ENCODE data around the gene SPINT3. TPM values are rescaled to one million over a fixed set of nuclear protein-coding genes. Genes with fewer than 3 reads are reported as not detected.

SPINT3 gene
- total and polyA plus RNA-seq, 7 donors = not detected

DNA sequence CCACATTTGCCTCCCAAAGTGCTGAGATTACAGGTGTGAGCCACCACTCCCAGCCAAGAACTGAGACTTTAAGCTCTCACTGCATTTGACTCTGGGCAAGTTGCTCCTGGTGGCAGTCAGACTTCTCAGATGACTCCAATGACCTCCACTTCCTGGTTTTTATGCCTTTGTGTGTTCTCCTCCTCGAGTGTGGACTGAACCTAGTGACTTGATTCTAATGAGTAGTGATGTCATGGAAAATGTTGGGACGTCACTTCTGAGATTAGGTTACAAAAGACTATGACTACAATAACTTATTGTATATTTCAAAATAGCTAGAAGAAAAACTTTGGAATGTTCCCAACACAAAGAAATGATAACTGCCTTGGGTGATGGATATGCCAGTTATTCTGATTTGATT lies 12.0 kb downstream of the SPINT3 start:
- Histone ChIP-seq H3K9me3 (no peaks in the 10 kb centered on the region), H3K4me1 (peaks cover 0 to 27% (median 17%) of the 10 kb centered on the region in 4 donors), H3K27me3 (no peaks in the 10 kb centered on the region), H3K27ac (no peak overlapping the region), H3K36me3 (no peaks in the 10 kb centered on the region), H3K4me3 (no peak overlapping the region)
- TF ChIP-seq, protein P1, sequence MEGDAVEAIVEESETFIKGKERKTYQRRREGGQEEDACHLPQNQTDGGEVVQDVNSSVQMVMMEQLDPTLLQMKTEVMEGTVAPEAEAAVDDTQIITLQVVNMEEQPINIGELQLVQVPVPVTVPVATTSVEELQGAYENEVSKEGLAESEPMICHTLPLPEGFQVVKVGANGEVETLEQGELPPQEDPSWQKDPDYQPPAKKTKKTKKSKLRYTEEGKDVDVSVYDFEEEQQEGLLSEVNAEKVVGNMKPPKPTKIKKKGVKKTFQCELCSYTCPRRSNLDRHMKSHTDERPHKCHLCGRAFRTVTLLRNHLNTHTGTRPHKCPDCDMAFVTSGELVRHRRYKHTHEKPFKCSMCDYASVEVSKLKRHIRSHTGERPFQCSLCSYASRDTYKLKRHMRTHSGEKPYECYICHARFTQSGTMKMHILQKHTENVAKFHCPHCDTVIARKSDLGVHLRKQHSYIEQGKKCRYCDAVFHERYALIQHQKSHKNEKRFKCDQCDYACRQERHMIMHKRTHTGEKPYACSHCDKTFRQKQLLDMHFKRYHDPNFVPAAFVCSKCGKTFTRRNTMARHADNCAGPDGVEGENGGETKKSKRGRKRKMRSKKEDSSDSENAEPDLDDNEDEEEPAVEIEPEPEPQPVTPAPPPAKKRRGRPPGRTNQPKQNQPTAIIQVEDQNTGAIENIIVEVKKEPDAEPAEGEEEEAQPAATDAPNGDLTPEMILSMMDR (IDR thresholded peaks at IDR 0.05) = no peak
- no peak for TF ChIP-seq POLR2A (IDR thresholded peaks at IDR 0.05)
- no peak for TF ChIP-seq EP300 (IDR thresholded peaks at IDR 0.05)
- no peak for TF ChIP-seq POLR2AphosphoS5 (IDR thresholded peaks at IDR 0.05)
- DNase-seq = no peak
- 11 to 49% methylated on average over 2 of the region's 2 CpGs for WGBS, 2 donors
- intact Hi-C loops (cut with DNase I) = no loop called here

DNA sequence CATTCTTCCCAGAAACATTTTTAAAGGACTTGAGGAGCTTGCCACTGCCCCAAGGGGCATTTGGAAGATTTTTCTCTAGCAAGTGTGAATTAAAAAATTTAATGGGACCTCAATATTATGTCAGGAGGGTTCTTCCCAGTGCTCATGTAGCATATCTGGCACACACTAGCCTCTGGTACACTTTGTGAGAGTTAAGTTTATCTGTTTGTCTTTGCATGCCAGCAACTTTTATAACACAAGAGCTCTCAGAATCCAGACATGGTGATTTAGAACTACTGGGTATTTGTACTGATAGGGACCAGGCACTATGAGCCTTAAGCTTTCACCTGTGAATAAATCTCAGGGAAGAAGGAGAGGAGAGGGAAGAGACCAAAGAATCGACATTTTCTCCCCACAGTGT lies 12.9 kb downstream of the SPINT3 start:
- H3K9me3 ChIP-seq = no peaks in the 10 kb centered on the region
- TF ChIP-seq, protein P1 (IDR thresholded peaks at IDR 0.05) = no peak
- TF ChIP-seq POLR2A (IDR thresholded peaks at IDR 0.05) (no peak), EP300 (IDR thresholded peaks at IDR 0.05) (no peak), POLR2AphosphoS5 (IDR thresholded peaks at IDR 0.05) (no peak)
- peaks cover 0 to 27% (median 17%) of the 10 kb centered on the region in 4 donors for H3K4me1 ChIP-seq
- no peaks in the 10 kb centered on the region for H3K27me3 ChIP-seq
- 24 to 51% methylated on average over 1 of the region's 1 CpG for WGBS, 2 donors
- H3K27ac ChIP-seq = peak overlapping the region in 2 of 4 donors; percentile 69 to 78
- no peaks in the 10 kb centered on the region for H3K36me3 ChIP-seq
- H3K4me3 ChIP-seq = no peak overlapping the region
- DNase-seq = no peak
- intact Hi-C loops (cut with DNase I) = no loop called here

DNA sequence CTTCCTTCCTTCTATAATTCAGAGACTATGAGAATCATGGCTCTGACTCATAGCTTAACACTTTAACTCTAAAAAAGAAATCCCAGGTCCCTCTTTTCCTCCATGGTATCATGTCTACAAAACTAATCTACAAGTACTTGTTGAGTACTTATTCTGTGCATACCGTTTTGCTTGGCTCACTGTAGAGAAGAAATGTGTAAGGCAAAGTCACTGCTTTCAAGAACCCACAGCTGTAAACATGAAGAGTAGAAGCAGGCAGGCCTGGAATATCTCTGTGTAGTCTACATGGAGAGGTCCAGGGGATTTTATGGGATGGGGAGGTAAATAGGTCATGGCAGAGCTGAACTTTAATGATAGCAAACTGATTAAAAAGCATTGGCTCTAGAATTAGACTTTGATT lies 13.8 kb downstream of the SPINT3 start:
- peak in 3 of 4 donors; percentile 40 to 67 (median 66) for TF ChIP-seq POLR2AphosphoS5 (IDR thresholded peaks at IDR 0.05)
- no peak for TF ChIP-seq POLR2A (IDR thresholded peaks at IDR 0.05)
- TF ChIP-seq EP300 (IDR thresholded peaks at IDR 0.05) = no peak
- TF ChIP-seq, protein P1 (IDR thresholded peaks at IDR 0.05) = no peak
- Histone ChIP-seq H3K27ac (peak overlapping the region in 3 of 4 donors; percentile 49 to 78 (median 69)), H3K9me3 (no peaks in the 10 kb centered on the region), H3K4me3 (no peak overlapping the region), H3K27me3 (no peaks in the 10 kb centered on the region), H3K36me3 (no peaks in the 10 kb centered on the region), H3K4me1 (peaks cover 0 to 27% (median 17%) of the 10 kb centered on the region in 4 donors)
- intact Hi-C loops (cut with DNase I) = no loop called here
- 54 to 73% methylated on average over 1 of the region's 1 CpG for WGBS, 2 donors
- DNase-seq = no peak

DNA sequence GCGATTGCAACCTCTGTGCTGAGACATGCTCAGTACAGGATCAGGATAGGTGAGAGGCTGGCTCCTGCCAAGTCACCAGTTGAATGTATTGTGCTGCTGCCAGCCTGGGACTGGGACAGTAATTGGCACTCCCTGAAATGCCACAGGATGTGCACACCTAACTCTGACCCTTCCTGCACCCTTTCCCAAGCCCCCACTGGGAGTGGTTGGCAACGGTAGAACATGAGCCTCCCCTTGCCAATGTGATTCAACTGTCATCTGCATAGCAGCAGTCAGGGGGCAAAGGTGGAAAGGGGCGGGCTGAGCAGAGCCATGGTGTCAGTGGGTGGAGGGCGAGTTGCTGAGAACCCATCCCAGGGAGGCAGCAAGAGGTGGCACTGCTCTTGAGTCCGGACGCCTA lies 15.4 kb downstream of the SPINT3 start:
- Histone ChIP-seq H3K4me3 (no peak overlapping the region), H3K27ac (no peak overlapping the region), H3K4me1 (peaks cover 0 to 27% (median 17%) of the 10 kb centered on the region in 4 donors), H3K27me3 (no peaks in the 10 kb centered on the region), H3K9me3 (no peaks in the 10 kb centered on the region), H3K36me3 (no peaks in the 10 kb centered on the region)
- no peak for DNase-seq
- 14 to 64% methylated on average over 6 of the region's 6 CpGs for WGBS, 2 donors
- no peak for TF ChIP-seq EP300 (IDR thresholded peaks at IDR 0.05)
- intact Hi-C loops (cut with DNase I) = no loop called here

DNA sequence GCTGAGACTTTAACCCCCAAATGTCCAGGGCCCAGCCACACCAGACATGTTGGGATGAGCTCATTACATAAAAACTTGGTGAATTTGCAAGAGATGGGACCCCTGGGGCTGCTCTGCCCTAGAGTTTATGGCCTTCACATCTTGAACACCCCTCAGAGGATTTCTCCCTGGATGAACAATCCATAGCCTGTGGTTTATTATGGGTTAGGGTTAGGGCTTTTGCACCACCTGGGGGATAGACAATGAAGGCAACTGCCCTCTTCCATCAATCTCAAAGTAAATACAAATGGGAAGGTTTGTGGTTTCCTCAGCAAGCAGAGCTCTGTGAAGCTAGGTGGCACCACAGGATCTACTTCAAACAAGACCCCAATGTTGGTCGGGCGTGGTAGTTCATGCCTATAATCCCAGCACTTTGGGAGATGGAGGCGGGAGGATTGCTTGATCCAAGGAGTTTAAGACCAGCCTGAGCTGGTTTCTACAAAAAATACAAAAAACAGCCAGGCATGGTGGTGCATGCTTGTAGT lies 17.4 kb downstream of the SPINT3 start:
- Histone ChIP-seq H3K4me3 (no peak overlapping the region), H3K36me3 (no peaks in the 10 kb centered on the region), H3K27me3 (no peaks in the 10 kb centered on the region), H3K9me3 (no peaks in the 10 kb centered on the region), H3K4me1 (peaks cover 0 to 26% (median 16%) of the 10 kb centered on the region in 4 donors), H3K27ac (no peak overlapping the region)
- intact Hi-C loops (cut with DNase I) = no loop called here
- WGBS, 2 donors = 85% methylated on average over 3 of the region's 3 CpGs
- TF ChIP-seq POLR2A (IDR thresholded peaks at IDR 0.05) = no peak
- TF ChIP-seq EP300 (IDR thresholded peaks at IDR 0.05) = no peak
- TF ChIP-seq, protein P1 (IDR thresholded peaks at IDR 0.05) = no peak
- no peak for TF ChIP-seq POLR2AphosphoS5 (IDR thresholded peaks at IDR 0.05)
- DNase-seq = no peak
